Loucy (cell line): ENCODE data around the gene ZNF816.

Source experiments
- CTCF ChIP-seq: fragments of 200-600 bp; sonication (generic); conservative IDR thresholded peaks from 2 replicates; pipeline ENCODE4 v1.5.1; 2014; ENCODE audit warnings: mild to moderate bottlenecking, antibody characterized with exemption, low read length
- EZH2phosphoT487 ChIP-seq: fragments of 200-600 bp; IDR thresholded peaks from 2 replicates; pipeline ENCODE4 v1.6.1; 2018; ENCODE audit warnings: antibody characterized with exemption, mild to moderate bottlenecking, moderate library complexity, borderline replicate concordance

DNA sequence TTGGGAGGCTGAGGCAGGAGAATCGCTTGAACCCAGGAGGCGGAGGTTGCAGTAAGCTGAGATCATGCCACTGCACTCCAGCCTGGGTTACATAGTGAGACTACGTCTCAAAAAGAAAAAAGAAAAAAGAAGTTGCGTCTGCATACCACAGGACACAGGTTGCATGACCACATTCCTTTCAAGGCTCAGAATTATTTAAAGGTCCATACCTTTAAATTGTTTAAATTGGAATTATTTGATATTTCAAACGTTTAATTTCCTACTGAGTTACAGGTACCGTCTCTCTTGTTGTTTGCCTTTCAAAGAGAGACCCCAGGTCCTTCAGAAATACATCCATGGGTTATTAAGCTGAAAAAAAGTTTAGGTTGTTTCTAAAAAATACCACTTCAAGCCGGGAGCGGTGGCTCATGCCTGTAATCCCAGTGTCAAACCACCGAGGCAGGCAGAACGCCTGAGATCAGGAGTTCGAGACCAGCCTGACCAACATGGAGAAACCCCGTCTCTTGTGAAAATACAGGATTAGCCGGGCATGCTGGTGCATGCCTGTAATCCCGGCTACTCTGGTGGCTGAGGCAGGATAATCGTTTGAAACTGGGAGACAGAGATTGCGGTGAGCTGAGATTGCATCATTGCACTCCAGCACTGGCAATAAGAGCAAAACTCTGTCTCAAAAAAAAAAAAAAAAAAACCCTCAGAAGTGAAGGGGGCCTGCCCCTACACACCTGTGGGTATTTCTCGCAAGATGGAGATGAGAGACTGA, 18.6 kb downstream of the ZNF816 start:
- TF ChIP-seq CTCF (no peak), EZH2phosphoT487 (no peak)
